HG02885 (cell line): ENCODE measurements around the gene AGMO.

Experiments used
- ATAC-seq: cut with Tn5 transposase; IDR thresholded peaks from one replicate; pipeline ENCODE4 v1.9.1; 2021; ENCODE audit warnings: mild to moderate bottlenecking; ENCODE audit not compliant: unreplicated experiment, poor library complexity

AGMO gene

DNA sequence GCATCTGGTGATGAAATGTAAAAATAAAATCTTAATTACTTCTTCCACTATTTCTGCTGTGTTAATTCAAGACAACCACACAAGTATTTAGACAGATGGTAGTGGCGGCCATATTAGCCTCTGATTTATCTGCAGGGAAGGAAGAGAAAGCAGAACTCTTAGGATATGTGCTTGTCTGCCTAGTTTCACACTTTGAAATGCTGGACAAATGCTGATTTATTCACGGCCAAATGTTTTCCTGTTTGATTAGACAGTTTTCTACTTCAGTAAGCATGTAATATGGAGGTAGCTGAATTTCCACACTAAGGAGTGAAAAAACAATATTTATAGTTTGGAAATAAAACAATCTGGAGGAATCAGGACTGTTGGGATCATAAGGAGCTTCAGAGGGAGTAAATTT is 158.1 kb downstream of the AGMO start:
- ATAC-seq = no peak

DNA sequence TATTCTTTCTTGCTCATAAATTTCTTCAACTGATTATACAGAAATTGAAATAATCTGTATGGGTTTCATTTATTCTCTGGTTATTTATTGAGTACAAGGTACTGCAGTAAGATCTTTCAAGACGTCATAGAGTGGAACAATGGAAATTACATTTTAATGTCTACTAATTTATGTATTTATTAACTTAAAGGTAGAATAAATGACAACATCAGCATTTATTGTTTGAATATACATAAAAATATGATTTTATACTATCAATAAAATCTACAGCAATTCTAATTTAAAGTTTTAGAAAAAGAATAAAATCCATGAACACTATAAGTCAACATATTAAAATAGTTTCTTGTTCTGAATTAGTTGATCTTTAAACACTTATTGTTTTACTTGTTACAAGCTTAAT is 158.5 kb downstream of the AGMO start:
- ATAC-seq = no peak

DNA sequence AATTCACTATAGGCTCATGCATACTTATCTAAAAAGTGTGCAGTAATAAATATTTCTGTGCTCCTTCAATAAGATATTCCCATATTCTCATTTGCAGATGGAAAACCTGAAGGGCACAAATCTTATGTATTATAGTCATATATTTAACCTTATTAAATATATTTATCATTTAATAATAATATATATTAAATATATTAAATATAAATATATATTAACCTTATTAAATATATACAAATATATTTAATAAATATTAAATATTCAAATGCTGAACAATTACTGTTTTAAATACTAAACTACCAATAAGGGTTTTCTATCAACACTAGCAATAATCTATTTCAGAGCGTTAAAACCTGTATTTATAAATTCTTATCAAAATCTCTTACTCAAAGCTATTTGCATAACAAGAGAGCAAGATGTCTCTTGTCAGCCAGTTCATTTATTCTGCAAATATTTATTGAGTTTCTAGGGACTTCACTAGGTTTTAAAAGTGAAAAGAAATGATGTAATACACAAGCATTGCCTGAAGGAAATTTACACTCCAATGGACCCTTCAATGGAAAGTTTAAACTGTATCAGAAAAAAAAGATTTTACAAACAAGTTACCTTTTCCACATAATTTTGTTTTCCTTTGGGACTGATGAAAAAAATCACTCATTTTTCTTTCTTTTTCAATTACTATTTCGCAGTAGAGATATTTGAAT is 159.2 kb downstream of the AGMO start:
- ATAC-seq = no peak

DNA sequence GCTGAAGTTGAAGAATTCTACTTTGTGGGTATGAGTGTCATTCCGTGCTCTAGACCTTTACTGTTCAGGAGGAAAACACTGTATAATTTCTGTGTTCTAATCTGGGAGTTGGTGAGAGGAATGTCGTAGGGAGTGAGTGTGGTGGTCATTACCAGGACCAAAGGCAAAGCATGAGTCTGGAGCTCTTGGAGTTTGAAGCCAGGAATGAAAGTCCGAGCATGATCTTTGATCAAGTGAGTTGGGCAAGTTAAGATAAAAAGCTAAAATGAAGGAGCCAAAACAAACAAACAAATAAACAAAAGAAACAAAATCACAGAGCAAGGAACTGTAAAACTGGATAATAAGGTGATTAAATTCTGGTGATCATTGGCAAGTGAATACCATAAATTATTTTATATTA is 161.4 kb downstream of the AGMO start:
- no peak for ATAC-seq

DNA sequence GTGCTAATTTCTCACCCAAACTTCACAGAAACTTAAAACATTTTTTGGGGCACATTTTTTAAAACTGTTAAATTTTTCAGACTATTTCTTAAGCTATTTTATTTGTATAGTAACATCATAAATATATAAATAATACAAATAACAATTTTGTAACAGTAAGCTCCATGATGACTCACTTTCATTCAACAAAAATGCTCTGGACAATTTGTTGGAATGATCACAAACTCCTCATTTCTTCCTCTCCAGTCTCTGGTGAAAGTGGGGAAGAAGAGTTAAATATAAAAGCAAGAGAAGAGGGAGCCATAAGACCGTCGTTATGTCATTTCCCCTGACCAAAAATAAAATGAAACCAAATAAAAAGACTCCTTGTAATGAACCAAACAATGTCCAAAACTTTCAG is 162.4 kb downstream of the AGMO start:
- no peak for ATAC-seq

DNA sequence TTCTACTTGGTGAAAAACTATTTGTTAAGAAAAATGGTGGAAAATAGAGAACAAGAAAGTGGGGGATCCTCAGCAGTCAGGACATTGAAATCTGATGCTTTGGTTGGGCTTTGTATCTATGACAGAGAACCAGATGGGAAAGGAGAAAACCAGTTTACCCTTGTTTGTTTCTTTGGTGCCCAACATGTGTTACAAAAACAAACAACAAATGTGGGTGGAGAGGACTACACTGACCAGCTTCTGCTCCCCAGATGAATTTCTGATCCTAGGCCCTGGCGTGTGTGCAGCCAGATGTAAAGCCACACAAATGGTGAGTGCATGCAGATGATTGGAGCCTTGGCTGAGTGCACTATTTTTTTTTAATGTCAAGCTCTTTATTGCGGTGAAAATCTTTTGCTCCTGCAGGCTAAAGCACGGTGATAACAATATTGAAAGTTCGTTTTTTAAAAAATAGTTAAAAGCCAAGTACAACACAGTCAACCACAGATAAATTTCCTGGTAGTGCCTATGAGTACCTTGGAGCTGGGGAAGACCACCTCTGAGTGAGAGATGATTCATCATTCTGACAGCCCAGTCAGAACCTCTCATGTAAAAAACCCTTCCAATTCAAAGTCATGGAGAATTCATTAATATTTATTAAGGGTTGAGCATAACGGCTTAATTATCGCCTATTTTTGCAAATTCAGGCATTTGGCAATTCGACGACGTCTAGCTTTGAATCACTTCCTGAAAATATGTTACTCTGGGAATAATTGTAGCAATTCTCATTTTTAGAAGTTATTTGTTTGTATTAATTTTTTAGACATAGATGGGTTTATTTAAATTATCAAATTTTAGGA is 163.7 kb downstream of the AGMO start:
- no peak for ATAC-seq

DNA sequence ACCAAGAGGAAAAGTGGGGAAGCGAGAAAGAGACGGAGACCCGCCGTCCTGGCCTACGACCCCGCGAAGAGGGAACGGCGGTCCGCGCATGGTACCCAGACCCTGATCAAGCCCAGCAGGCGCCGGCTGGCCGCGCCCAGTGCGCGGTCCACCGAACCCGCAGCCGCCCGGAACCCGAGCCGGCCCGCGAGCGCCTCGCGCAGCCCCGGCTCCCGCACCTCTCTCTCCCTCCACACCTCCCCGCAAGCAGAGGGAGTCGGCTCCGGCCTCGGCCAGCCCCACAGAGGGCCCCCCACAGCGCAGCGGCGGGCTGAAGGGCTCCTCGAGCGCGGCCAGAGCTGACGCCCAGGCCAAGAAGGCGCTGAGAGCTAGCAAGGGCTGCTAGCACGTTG is 164.7 kb downstream of the AGMO start:
- no peak for ATAC-seq

DNA sequence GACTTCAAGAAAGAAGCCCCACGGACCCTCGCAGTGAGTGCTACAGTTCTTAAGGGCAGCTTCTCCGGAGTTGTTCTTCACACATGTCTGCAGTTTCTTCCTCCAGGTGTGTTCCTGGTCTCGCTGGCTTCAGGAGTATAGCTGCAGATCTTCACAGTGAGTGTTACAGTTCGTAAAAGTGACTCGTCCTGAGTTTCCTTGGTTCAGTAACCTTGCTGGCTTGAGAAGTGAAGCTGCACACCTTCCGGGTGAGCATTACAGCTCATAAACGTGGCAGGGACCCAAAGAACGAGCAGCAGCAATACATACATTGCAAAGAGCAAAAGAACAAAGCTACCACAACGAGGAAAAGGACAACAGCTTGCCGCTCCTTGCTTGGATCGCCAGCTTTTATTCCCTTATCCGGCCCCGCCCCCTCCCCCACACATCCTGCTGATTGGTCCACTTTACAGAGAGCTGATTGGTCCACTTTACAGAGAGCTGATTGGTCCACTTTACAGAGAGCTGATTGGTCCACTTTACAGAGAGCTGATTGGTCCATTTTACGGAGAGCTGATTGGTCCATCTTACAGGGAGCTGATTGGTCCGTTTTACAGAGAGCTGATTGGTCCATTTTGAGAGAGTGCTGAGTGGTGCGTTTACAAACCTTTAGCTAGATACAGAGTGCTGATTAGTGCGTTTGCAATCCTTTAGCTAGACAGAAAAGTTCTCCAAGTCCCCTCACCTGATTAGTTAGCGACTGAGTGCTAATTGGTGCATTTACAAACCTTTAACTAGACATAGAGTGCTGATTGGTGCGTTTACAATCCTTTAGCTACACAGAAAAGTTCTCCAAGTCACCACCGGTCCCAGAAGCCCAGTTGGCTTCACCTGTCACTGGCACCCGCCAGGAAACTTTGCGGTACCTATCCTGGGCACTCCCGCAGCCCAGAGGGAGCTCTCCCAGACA is 165.3 kb downstream of the AGMO start:
- no peak for ATAC-seq

DNA sequence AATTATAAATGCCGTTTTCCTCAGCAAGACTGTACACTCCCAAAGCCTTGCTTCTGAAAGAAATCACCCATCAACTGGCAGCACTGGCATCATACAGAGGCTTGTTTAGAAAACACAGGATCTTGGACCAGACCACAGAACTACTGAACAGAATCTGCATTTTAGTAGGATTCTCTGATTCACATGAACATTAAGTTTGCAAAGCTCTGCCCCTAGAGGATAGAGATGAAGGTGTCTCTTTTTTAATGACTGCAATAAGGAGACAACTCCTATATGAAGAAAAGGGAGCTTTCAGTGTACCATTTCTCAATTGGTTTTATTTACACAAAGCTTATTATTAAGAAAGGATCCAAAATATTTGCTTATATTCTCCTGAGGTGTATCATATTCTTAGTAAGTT is 172.7 kb downstream of the AGMO start:
- ATAC-seq = no peak

DNA sequence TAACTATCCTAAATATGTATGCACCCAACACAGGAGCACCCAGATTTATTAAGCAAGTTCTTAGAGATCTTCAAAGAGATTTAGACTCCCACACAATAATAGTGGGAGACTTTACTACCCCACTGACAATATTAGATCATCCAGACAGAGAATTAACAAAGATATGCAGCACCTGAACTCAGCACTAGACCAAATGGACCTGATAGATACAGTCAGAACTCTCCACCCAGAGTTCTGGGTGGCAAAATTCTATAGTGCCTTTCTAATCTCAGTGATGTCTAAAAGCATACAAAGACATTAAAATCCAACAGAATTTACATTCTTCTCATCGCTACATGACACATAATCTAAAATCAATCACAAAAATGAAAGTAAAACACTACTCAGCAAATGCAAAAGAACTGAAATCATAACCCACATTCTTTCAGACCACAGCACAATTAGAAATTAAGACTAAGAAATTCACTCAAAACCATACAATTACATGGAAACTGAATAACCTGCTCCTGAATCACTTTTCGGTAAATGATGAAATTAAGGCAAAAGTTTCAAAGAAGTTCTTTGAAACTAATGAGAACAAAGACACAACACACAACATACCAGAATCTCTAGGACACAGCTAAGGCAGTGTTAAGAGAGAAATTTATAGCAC is 183.2 kb downstream of the AGMO start:
- ATAC-seq = no peak

DNA sequence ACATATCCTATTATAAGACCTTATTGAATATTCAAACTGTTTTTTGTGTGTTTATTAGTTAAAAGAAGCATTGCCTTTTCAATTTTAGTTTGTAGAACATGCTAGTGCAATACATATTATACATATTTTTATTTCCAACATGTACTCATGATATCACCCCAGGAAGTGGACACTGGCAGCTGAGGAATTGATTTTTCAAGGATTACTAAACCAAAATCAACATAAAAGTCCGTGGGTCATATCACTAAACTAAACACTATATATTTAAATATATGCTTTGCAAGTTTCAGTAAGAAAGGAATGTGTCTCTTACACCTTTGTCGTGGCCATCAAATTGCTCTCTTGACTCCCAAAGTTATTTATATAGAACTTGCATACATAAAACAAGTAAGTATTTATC is 185.2 kb downstream of the AGMO start:
- no peak for ATAC-seq

DNA sequence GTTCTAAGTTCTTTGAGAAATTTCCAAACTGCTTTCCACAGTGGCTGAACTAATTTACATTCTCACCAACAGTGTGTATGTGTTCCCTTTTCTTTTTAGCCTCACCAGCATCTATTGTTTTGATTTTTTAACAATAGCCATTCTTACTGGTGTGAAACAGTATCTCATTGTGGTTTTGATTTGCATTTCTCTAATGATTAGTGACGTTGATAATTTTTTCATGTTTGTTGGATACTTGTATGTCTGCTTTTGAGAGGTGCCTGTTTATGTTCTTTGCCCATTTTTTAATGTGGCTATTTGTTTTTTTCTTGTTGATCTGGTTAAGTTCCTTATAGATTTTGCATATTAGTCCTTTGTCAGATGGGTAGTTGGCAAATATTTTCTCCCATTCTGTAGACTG is 191.4 kb downstream of the AGMO start:
- no peak for ATAC-seq

DNA sequence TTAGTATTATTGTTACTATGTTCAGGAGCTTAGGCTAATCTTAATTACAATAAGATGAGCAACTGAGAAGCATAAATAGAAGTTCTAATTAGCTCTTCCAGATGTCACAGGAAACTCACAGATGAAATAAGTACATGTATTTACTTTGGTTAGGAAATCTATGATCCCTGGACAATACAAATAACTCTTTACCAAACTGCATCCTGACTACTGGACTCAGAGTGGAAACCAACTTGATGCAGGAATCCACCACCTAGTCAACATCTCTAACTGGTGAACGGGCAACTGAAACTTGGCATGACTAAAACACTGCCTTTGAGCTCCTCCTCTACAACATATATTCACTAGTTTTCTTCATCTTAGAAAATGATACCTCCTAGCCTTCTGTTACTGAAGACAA is 193.2 kb downstream of the AGMO start:
- no peak for ATAC-seq

DNA sequence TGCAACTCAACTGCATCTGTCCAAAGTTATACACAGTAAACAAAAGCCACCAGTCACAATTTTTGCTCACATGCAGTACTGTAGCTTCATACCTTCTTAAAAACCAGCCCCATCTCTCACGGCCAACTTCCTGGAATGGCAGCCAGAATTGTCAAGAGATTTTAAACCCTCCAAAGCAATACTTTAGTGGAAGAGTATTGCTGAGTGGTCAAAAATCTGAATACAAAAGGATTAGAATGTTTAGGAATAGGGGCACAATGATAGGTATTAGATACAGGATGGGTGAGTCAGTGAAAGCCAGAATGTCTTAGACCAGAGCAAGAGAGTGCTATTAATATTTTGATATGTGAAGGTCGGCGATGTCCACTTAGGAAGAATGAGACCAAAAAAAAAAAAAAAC is 193.9 kb downstream of the AGMO start:
- ATAC-seq = no peak

DNA sequence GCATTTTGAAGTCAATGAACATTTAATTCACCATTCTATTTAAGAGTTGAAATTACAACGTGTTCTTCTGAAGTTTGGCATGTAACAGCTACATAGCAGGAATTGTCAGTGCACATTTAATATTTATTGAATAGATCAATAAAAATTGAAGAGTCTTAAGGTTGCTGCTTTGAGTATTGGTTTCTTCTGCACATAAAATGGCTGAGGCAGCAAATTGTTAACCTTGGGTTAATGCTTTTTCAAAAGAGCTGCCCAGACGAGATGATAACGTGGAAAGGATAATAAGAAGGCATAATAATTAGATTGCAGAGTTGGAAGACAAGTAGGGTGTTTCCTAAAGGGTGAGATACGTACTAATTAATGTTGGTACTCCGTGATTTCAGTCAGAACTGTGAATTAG is 203.7 kb downstream of the AGMO start:
- no peak for ATAC-seq

DNA sequence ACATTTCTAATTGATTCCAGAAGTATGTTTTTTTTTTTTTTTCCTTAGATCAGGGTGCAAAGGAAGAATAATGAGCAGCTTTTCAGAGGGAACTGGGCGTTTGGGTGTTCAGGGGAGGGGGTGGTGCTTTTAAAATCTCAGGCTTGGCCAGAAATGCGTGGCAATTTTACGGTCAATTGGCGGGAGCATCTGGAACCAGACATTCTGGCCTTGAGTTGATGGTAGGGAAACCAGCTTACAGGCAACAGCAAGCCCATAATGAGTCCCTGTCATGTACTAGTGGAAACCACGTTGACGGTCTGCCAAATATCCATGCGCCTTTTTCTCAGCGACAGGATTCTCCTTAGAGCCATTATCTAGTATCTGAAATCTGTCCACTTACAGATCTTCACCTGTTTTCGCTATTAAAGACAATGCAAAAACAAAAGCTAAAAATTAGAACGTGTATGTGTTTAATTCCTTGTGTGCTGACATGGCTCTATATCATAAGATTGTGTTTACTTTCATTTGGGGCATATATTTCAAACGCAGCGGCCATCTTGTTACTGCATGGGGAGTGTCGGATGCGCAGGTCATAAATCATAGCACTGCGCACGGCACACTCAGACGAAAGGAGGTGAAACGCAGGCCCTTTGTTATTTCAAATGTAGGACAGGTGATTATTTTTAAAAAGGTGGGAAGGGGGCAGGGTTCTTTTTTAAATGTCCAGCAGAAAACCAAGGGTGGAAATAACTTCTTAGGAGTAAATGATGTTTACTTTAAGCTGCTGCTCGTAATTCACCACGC is 209.2 kb downstream of the AGMO start:
- no peak for ATAC-seq

DNA sequence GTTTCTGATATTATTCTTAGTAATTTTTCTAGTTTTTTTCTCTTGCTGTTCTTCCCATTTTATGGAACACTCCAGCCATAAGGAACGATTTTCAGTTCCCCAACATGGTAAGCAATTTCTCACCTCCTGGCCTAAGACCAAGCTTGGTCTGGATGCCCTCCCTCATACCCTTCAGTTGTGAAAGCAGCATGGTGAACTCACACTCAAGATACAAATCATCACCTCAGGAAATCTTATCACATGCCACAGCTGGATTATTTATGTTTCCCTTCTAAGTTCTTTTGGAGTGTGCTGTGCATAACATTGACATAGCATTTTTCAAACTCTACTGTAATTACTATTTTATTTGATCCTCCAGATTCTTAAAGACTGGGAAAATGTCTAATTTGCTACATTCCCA is 216.6 kb downstream of the AGMO start:
- ATAC-seq = no peak

DNA sequence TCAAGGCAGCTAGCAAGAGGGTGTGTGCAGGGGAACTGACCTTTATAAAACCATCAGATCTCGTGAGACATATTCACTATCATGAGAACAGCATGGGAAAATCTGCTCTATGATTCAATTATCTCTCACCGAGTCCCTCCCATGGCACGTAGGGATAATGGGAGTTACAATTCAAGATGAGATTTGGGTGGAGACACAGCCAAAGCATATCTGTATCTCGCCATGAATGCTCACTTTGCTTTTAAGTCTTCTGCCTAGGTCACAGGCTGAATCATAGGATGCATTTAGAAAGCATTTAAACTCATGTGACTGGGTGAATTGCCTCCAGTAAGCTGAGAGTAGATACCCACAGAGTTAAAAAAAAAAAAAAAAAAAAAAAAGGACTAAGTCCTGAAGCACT is 220.0 kb downstream of the AGMO start:
- no peak for ATAC-seq

DNA sequence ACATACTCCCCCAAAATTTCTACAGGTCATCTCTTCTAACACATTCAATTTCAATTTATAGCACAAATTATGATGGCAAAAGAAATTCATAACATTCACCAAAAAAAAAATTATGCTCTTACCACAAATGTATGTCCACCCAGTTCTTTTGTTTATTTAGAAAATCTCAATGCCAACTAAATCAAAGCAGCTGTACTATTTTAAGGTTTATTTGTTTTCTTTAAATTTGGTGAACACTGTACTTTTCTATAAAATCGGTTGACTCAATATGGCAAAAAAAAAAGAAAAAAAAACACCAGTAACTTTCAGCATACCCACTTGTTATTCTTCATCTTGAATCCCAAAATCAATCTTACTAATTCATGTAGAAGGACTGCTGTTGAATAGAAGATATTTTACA is 225.7 kb downstream of the AGMO start:
- no peak for ATAC-seq

DNA sequence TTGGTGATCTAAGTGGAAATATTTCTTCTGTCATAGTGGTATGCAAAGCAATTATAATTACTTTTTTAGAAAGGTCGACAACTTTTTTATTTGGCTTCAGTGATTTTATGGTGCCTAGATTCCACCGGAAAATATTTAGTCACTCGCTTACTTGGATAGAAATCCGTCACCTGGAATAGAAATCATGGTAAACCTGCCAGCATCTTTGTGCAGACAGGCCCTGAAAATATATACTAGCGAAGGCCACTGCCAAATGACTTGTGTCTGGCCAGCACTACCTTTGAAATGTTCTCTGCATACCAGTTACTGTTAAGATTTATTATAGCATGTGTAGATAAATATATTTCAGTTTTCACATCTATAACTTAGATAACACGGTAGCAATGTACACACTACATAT is 226.4 kb downstream of the AGMO start:
- no peak for ATAC-seq
